Endothelial cell (in vitro differentiated cells): ENCODE data around the gene NRXN3. TPM values are rescaled to one million over a fixed set of nuclear protein-coding genes. Genes with fewer than 3 reads are reported as not detected.

ENCODE experiments used
- DNase-seq: peaks from one replicate; pipeline ENCODE4 v3.0.0; 2021; ENCODE audit warnings: low spot score
- H3K27ac Mint-ChIP-seq: one replicate; pipeline ENCODE4 v1.8.0; 2021; ENCODE audit warnings: mixed read lengths, inconsistent platforms; ENCODE audit not compliant: unreplicated experiment
- H3K27me3 Mint-ChIP-seq: one replicate; pipeline ENCODE4 v1.8.0; 2021; ENCODE audit warnings: mild to moderate bottlenecking, moderate library complexity, mixed read lengths, inconsistent platforms; ENCODE audit not compliant: unreplicated experiment
- H3K36me3 Mint-ChIP-seq: one replicate; pipeline ENCODE4 v1.8.0; 2021; ENCODE audit warnings: mild to moderate bottlenecking, low read depth, mixed read lengths, inconsistent platforms; ENCODE audit not compliant: unreplicated experiment
- H3K4me1 Mint-ChIP-seq: one replicate; pipeline ENCODE4 v1.8.0; 2021; ENCODE audit warnings: mild to moderate bottlenecking, mixed read lengths, inconsistent platforms; ENCODE audit not compliant: unreplicated experiment
- H3K4me3 Mint-ChIP-seq: one replicate; pipeline ENCODE4 v1.8.0; 2021; ENCODE audit warnings: mild to moderate bottlenecking, mixed read lengths, inconsistent platforms; ENCODE audit not compliant: unreplicated experiment
- H3K9me3 Mint-ChIP-seq: one replicate; pipeline ENCODE4 v1.8.0; 2021; ENCODE audit warnings: mixed read lengths, inconsistent platforms; ENCODE audit not compliant: unreplicated experiment
- CTCF ChIP-seq: fragments of 200-600 bp; sonication (generic); IDR thresholded peaks from one replicate; pipeline ENCODE4 v1.5.0; 2021; ENCODE audit warnings: antibody characterized with exemption; ENCODE audit not compliant: unreplicated experiment
- total RNA-seq: library from RNA; stranded (reverse); fragmentation: NEBNext Ultra II Directional; extraction: Animal tissue kit (Norgen Biotek cat#: 25700); gene quantifications from one replicate; pipeline ENCODE4 v1.2.1, GENCODE V29; 2021; ENCODE audit not compliant: unreplicated experiment

The NRXN3 gene
- total RNA-seq, 1 donor from 2014 or later, result 2.3 TPM

DNA sequence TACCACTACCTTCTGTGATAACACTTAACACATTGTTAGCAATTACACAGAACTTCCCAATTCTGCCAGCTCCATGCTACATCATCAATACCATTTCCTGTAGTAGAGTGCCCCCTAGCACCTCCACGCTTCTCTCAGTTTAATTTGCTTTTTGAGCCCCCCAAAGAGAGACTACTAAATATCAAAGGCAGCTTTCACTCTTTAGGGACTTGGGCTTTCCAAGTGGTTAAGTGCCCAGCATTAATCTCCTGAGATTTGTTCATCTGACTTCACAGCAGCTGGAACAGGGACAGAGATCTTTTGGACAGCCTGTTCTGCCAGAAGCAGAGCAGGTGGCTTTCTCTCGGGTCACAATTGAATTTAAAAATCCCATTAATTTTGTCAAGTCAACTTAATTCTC is 1086.2 kb downstream of the NRXN3 start:
- no peak for DNase-seq
- no peak for TF ChIP-seq CTCF
- no peaks in the 10 kb centered on the region for H3K36me3 Mint-ChIP-seq
- H3K4me3 Mint-ChIP-seq, result no peak overlapping the region
- H3K9me3 Mint-ChIP-seq, result no peaks in the 10 kb centered on the region
- H3K4me1 Mint-ChIP-seq, result no peaks in the 10 kb centered on the region
- no peak overlapping the region for H3K27ac Mint-ChIP-seq
- H3K27me3 Mint-ChIP-seq, result no peaks in the 10 kb centered on the region

DNA sequence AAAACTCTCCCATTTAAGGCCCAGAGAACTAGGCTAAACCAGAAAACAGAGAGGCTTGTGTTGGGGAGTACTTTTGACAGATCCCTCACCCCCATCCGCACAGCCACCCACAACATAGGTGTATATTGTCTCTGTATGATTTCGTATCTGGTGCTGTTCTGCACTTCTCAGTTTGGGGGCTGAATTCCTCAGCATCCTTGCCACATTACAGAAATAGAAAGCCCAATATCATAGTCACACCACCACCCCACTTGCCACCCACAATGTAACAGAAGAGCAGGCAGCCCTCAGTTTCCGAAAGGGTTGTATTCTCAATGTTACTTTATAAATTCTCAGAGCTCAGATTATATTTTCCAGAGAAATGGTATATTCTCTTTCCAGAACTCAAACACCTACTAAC is 1090.2 kb downstream of the NRXN3 start:
- Mint-ChIP-seq H3K4me1 (peaks cover 3% of the 10 kb centered on the region), H3K36me3 (no peaks in the 10 kb centered on the region), H3K9me3 (no peaks in the 10 kb centered on the region), H3K27ac (no peak overlapping the region), H3K4me3 (no peak overlapping the region), H3K27me3 (no peaks in the 10 kb centered on the region)
- no peak for DNase-seq
- no peak for TF ChIP-seq CTCF

DNA sequence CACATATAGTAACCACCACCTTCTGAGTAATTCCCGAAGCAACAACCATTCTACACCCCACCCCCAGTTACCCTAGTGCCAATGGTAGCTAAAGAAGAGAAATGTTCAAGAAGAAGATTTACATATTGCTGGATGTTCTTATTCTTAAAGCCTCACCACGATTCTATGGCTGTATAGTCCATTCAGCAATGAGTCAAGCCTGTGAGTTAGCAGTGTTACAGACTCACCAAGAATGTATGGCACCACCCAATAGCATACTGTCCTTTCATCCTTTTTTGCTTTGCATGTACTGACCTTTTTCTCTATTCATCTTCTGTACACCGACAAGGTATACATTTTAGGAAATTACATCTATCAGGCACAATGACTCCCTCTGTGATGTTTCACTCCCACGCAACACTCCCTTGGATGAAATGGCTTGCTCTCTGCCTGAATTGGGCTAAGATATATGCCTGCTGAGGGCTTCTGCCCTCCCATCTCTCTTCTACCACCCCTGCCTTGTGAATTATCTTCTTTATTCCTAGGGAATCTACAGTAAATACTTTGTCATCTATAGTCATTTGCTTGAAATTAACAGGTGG is 1095.3 kb downstream of the NRXN3 start:
- no peaks in the 10 kb centered on the region for H3K9me3 Mint-ChIP-seq
- no peak overlapping the region for H3K4me3 Mint-ChIP-seq
- no peak overlapping the region for H3K27ac Mint-ChIP-seq
- H3K4me1 Mint-ChIP-seq, result peaks cover 3% of the 10 kb centered on the region
- TF ChIP-seq CTCF, result no peak
- no peak for DNase-seq
- H3K27me3 Mint-ChIP-seq, result no peaks in the 10 kb centered on the region
- no peaks in the 10 kb centered on the region for H3K36me3 Mint-ChIP-seq

GRCh38 chr14:79270361-79270760 is 1100.2 kb downstream of the NRXN3 start:
- Mint-ChIP-seq H3K36me3 (no peaks in the 10 kb centered on the region), H3K27ac (no peak overlapping the region), H3K4me3 (no peak overlapping the region), H3K4me1 (no peaks in the 10 kb centered on the region), H3K27me3 (peaks cover 2% of the 10 kb centered on the region), H3K9me3 (no peaks in the 10 kb centered on the region)
- DNase-seq, result no peak
- no peak for TF ChIP-seq CTCF

DNA sequence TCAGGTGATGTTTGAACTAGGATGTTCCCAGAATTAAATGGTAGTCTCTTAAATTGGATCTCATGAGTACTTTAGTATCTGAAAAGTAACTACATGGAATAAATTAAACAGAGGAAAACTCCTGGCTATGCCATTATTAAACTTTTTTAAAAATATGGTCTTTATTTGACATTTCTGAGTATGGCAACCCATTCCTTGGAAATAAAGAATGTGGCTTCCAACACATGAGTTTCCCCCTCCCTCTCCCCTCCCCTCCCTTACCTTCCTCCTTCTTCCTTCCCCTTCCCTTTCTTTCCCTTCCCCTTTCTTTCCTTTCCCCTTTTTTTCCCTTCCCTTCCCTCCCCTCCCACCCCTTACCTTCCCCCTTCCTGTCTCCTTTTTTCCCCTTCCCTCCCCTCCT is 1100.9 kb downstream of the NRXN3 start:
- no peak overlapping the region for H3K4me3 Mint-ChIP-seq
- H3K27ac Mint-ChIP-seq, result no peak overlapping the region
- H3K36me3 Mint-ChIP-seq, result no peaks in the 10 kb centered on the region
- DNase-seq, result no peak
- no peaks in the 10 kb centered on the region for H3K9me3 Mint-ChIP-seq
- H3K4me1 Mint-ChIP-seq, result no peaks in the 10 kb centered on the region
- peaks cover 2% of the 10 kb centered on the region for H3K27me3 Mint-ChIP-seq
- no peak for TF ChIP-seq CTCF
